Bronchial epithelial cell (primary cell): Measurements from ENCODE around the gene BRSK1. TPM values are rescaled to one million over a fixed set of nuclear protein-coding genes. Genes with fewer than 3 reads are reported as not detected.

Source experiments
- DNase-seq: peaks from one replicate; pipeline ENCODE4 v3.0.0-alpha.2; 2010; ENCODE audit warnings: low read depth
- FAIRE-seq: peaks from 2 replicates; lab custom pipeline; 2011; peaks lifted over from hg19 to GRCh38; lab: Jason Lieb, UNC
- H3K27me3 ChIP-seq: 2 replicates; pipeline ENCODE4 v1.5.1; 2011; ENCODE audit warnings: low read length; ENCODE audit not compliant: control insufficient read depth, insufficient read depth
- H3K36me3 ChIP-seq: 2 replicates; pipeline ENCODE4 v1.5.1; 2011; ENCODE audit warnings: low read length; ENCODE audit not compliant: control insufficient read depth, insufficient read depth
- H3K4me3 ChIP-seq: 2 replicates; pipeline ENCODE4 v1.5.1; 2011; ENCODE audit warnings: mild to moderate bottlenecking, low read depth, low read length, control low read depth
- CTCF ChIP-seq: IDR thresholded peaks from 2 replicates; pipeline ENCODE4 v1.5.1; 2011; ENCODE audit warnings: mild to moderate bottlenecking, moderate library complexity, low read length, control low read depth, inconsistent platforms; ENCODE audit not compliant: insufficient read depth, severe bottlenecking
- total RNA-seq: library from RNA; depleted of rRNA; stranded (reverse); fragments of >200 nt; gene quantifications from 2 replicates; pipeline ENCODE4 v1.2.1, GENCODE V29; 2014

The BRSK1 gene
- total RNA-seq, 1 donor from 2014 or later: 0.53 TPM

DNA sequence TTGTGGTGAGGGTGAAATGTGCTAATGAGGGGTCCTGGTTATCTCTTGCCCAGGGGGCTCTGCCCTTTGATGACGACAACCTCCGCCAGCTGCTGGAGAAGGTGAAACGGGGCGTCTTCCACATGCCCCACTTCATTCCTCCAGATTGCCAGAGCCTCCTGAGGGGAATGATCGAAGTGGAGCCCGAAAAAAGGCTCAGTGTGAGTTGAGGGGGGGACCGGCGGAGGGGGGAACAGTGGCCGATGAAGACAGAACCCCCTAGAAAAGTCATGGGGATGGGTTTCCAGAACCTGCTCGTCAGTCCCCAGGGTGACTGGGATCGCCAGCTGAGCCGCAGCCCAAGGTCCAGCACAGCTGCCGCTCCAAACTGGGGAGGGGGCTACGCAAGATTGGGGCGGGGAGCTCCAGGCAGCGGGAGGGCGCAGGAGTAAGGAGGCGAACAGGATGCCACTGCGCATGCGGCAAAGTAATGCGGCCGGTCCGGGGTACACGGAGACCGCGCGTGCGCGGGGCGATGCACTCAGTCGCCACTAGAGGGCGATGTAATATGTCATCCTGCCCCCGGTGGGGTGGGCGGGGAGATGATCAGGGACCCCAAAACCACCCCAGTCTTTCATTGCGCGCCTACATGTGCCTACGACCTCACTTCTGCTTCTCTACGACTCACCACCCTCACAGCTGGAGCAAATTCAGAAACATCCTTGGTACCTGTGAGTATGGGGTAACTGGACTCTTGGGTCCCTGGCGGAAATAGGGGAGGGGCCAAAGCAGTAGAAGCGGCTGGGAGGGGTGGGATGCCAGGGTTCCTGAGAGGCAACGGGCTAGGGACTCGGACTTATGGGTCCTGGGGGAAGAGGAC, 17.9 kb downstream of the BRSK1 start:
- TF ChIP-seq CTCF: peak; percentile 96
- FAIRE-seq (no peak), DNase-seq (peak; percentile 63)
- Histone ChIP-seq H3K27me3 (no peaks in the 10 kb centered on the region), H3K36me3 (no peaks in the 10 kb centered on the region), H3K4me3 (peak overlapping the region; percentile 20)

- no peak for DNase-seq
- Histone ChIP-seq H3K36me3 (no peaks in the 10 kb centered on the region), H3K27me3 (no peaks in the 10 kb centered on the region), H3K4me3 (peak overlapping the region; percentile 20)
- TF ChIP-seq CTCF: no peak
- FAIRE-seq: no peak
These were observed 18.5 kb downstream of the BRSK1 start for GRCh38 chr19:55302318-55302703.

DNA sequence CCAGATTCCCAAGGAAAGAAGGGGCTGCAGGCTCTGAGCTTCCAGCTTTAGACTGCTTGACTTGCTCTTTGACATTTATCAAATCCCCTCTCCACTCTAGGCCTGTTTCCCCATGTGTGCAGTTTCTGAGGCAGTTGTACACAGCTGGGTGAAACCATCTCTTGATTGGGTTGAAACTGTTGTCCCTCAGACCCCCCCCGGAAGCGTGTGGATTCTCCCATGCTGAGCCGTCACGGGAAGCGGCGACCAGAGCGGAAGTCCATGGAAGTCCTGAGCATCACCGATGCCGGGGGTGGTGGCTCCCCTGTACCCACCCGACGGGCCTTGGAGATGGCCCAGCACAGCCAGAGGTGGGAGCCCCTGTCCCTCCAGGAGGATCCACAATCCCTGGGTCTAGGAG, 19.7 kb downstream of the BRSK1 start:
- Histone ChIP-seq H3K36me3 (no peaks in the 10 kb centered on the region), H3K4me3 (no peak overlapping the region), H3K27me3 (no peaks in the 10 kb centered on the region)
- TF ChIP-seq CTCF: no peak
- FAIRE-seq (no peak), DNase-seq (no peak)

- Histone ChIP-seq H3K4me3 (no peak overlapping the region), H3K27me3 (no peaks in the 10 kb centered on the region), H3K36me3 (no peaks in the 10 kb centered on the region)
- DNase-seq: peak; percentile 54
- no peak for FAIRE-seq
- no peak for TF ChIP-seq CTCF
These were observed 20.6 kb downstream of the BRSK1 start for GRCh38 chr19:55304279-55304978.

- no peak for TF ChIP-seq CTCF
- Histone ChIP-seq H3K36me3 (no peaks in the 10 kb centered on the region), H3K4me3 (no peak overlapping the region), H3K27me3 (no peaks in the 10 kb centered on the region)
- FAIRE-seq (no peak), DNase-seq (no peak)
These were observed 21.2 kb downstream of the BRSK1 start for GRCh38 chr19:55304980-55305379.
